NB4 (cell line): ENCODE data around the gene CDK4.

Source experiments
- POLR2A ChIP-seq: IDR thresholded peaks from 2 replicates; pipeline ENCODE4 v1.6.1; 2011; ENCODE audit warnings: mild to moderate bottlenecking; ENCODE audit not compliant: insufficient read length; ENCODE audit errors: extremely low read depth
- TF ChIP-seq, protein P1 (sequence below): IDR thresholded peaks from one replicate; pipeline ENCODE4 v1.5.1; 2012; ENCODE audit warnings: low read depth, low read length

DNA sequence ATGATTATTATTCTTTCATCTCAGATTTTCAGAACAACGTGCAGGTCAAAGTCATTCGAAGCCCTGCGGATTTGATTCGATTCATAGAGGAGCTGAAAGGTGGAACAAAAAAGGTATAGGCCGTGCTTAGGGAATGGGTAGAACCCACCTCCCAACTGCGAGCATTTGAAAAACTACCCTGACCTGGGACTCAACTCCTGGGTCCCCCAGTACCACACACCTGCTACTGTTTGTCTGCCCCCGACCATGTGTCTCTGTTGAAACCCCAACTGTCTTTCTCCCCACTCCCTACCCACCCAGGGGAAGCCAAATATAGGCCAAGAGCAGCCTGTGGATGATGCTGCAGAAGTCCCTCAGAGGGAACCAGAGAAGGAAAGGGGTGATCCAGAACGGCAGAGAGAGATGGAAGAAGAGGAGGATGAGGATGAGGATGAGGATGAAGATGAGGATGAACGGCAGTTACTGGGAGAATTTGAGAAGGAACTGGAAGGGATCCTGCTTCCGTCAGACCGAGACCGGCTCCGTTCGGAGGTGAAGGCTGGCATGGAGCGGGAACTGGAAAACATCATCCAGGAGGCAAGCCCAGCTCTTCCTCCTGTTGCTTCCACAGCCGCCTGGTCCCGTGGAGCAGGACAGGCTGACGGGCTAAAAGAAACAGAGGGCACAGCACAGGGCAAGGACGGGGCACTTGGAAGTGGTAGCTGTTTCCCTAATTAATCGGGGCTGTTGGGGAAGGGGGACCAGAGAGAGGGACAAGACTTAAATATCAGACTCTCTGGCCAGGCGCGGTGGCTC, 34.1 kb downstream of the CDK4 start:
- no peak for TF ChIP-seq POLR2A
- TF ChIP-seq, protein P1, sequence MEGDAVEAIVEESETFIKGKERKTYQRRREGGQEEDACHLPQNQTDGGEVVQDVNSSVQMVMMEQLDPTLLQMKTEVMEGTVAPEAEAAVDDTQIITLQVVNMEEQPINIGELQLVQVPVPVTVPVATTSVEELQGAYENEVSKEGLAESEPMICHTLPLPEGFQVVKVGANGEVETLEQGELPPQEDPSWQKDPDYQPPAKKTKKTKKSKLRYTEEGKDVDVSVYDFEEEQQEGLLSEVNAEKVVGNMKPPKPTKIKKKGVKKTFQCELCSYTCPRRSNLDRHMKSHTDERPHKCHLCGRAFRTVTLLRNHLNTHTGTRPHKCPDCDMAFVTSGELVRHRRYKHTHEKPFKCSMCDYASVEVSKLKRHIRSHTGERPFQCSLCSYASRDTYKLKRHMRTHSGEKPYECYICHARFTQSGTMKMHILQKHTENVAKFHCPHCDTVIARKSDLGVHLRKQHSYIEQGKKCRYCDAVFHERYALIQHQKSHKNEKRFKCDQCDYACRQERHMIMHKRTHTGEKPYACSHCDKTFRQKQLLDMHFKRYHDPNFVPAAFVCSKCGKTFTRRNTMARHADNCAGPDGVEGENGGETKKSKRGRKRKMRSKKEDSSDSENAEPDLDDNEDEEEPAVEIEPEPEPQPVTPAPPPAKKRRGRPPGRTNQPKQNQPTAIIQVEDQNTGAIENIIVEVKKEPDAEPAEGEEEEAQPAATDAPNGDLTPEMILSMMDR: no peak
